AG04450 (cell line): ENCODE results near the gene RPS14. TPM values are rescaled to one million over a fixed set of nuclear protein-coding genes. Genes with fewer than 3 reads are reported as not detected.

Source experiments
- CTCF ChIA-PET: fragments of 300-600, 350-600 bp; formaldehyde crosslinking; extraction: SDS; loops from one replicate; lab custom pipeline; 2022; ENCODE audit warnings: antibody characterized with exemption, inconsistent platforms; lab: Charles Lee
- POLR2A ChIA-PET: fragments of 350-600 bp; formaldehyde crosslinking; extraction: SDS; loops from one replicate; lab custom pipeline; 2021; ENCODE audit warnings: antibody characterized with exemption, inconsistent platforms; lab: Yijun Ruan, JAX
- DNase-seq: peaks from one replicate; pipeline ENCODE4 v3.0.0-alpha.2; 2011; ENCODE audit warnings: low read depth, low spot score
- H3K27ac ChIP-seq: one replicate; pipeline ENCODE4 v1.5.1; 2012; ENCODE audit warnings: low read depth, low read length, control low read depth
- H3K27me3 ChIP-seq: one replicate; pipeline ENCODE4 v1.6.0; 2012; ENCODE audit warnings: low read length; ENCODE audit not compliant: control insufficient read depth, insufficient read depth
- H3K4me3 ChIP-seq: 2 replicates; pipeline ENCODE4 v1.5.1; 2011; ENCODE audit warnings: mild to moderate bottlenecking, low read depth, low read length, control low read depth
- H3K9me3 ChIP-seq: 2 replicates; pipeline ENCODE4 v1.5.1; 2012; ENCODE audit warnings: low read length; ENCODE audit not compliant: control insufficient read depth, insufficient read depth
- polyA plus RNA-seq: library from polyadenylated mRNA; depleted of rRNA; stranded (reverse); fragments of >200 nt; gene quantifications from 2 replicates; pipeline ENCODE4 v1.2.3, GENCODE V29; 2011
- TF ChIP-seq, protein P1 (sequence below): IDR thresholded peaks from 2 replicates; pipeline ENCODE4 v1.5.1; 2011; ENCODE audit warnings: low read depth, low read length, control low read depth, inconsistent platforms

The RPS14 gene
- polyA plus RNA-seq, 1 experiment, result 3,620 TPM

DNA sequence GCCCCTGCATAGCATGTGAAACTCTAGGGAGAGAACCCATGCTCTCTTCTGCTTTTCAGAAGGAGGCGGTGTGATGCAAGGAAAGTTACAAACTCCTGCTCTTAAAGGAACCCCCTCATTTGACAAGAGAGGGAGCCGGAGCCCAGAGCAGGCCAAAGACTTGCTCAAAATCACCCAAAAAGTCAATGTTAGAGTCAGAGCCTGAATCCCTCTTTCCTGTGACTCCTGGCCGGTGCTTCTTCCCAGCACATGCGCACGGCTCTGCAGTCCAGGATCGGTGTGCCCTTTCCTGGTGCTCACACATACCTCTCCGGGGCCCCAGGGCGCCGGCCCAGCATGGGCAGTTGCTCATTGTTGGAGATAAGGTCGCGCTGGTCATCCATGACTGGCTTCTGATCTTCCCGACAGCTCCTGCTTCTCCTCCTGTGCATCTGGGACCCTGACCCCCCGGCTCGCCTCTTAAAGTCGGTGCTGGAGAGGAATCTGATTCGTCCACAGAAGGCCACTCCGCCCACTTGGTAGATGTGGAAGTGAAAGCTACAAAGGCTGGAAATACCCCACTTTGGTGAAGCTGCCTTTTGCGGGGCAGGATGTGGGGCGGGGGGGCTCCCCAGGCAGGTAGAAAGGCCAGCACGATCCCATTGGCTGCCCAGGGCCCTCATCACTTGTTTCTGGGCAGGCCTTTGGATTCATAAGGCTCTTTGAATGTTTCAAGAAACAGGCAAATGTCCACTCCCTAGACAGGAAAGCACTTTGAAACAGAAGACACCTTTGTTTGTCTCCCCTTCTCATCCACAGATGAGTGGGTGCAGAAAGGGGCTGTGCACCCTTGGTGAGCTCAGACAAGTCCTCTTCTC lies 37.0 kb downstream of the RPS14 start, which contains the start of gene CD74:
CD74 (minus strand) TSS at position 592 of the 857 bp plus-strand sequence; CDS start at position 431, 161 bp downstream.
- ChIA-PET CTCF (interaction anchor here (0.5 kb wide), 1 partner anchor 140 kb away, joined by 3 read pairs; no protein-coding TSS in a partner anchor), POLR2A (no interaction called here)
- TF ChIP-seq, protein P1, sequence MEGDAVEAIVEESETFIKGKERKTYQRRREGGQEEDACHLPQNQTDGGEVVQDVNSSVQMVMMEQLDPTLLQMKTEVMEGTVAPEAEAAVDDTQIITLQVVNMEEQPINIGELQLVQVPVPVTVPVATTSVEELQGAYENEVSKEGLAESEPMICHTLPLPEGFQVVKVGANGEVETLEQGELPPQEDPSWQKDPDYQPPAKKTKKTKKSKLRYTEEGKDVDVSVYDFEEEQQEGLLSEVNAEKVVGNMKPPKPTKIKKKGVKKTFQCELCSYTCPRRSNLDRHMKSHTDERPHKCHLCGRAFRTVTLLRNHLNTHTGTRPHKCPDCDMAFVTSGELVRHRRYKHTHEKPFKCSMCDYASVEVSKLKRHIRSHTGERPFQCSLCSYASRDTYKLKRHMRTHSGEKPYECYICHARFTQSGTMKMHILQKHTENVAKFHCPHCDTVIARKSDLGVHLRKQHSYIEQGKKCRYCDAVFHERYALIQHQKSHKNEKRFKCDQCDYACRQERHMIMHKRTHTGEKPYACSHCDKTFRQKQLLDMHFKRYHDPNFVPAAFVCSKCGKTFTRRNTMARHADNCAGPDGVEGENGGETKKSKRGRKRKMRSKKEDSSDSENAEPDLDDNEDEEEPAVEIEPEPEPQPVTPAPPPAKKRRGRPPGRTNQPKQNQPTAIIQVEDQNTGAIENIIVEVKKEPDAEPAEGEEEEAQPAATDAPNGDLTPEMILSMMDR, result no peak
- H3K27me3 ChIP-seq, result no peaks in the 10 kb centered on the region
- no peak within 1 kb of the TSS for H3K27ac ChIP-seq
- DNase-seq, result no peak
- H3K4me3 ChIP-seq, result no peak within 1 kb of the TSS
- no peaks in the 10 kb centered on the region for H3K9me3 ChIP-seq

DNA sequence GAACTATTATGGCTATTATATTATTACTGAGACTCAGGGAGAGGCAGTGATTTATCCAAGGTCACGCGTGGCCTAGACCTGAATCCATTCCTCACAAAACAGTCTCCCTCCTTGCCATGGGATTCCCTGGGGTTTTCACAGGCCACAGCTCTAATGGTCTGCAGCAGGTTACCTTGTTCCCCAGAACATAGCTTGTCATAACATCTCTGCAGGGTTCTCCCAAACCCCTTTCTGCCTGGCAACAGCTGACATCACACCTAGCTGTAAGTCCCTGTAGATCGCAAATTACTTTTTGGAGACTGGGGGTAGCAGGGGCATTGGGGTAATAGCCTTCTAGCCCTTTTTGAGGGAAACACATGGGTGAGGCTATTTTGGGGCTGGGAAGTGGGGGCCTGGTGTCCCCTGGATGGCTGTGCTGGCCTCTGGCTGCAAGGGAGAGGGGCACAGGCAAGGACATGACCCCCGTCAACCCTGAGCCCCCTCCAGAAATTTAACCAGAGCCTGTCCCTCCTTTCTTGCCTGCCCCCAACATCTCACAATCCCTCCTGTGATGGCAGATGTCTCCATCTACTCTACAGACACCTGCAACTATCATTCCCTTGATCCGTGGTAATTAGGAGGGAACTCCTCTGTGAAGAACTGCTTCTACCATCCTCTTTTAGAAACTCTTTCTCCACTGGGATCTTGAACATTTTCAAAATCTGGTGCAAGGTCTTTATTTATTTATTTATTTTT lies 38.1 kb downstream of the RPS14 start:
- POLR2A ChIA-PET, result interaction anchor here (1.0 kb wide), 1 partner anchor 38 kb away, joined by 3 read pairs; no protein-coding TSS in a partner anchor
- TF ChIP-seq, protein P1, result no peak
- CTCF ChIA-PET, result interaction anchor here (1.3 kb wide), 1 partner anchor 25 kb away, joined by 4 read pairs; no protein-coding TSS in a partner anchor
- H3K27me3 ChIP-seq, result no peaks in the 10 kb centered on the region
- H3K9me3 ChIP-seq, result no peaks in the 10 kb centered on the region
- no peak overlapping the region for H3K4me3 ChIP-seq
- H3K27ac ChIP-seq, result no peak overlapping the region
- no peak for DNase-seq

- Histone ChIP-seq H3K4me3 (no peak overlapping the region), H3K9me3 (no peaks in the 10 kb centered on the region), H3K27me3 (no peaks in the 10 kb centered on the region), H3K27ac (no peak overlapping the region)
- CTCF ChIA-PET, result interaction anchor here (0.6 to 1.3 kb wide), 3 partner anchors 24 to 52 kb away, joined by 4 read pairs; no protein-coding TSS in a partner anchor
- TF ChIP-seq, protein P1, result no peak
- peak; percentile 42 for DNase-seq
- POLR2A ChIA-PET, result interaction anchor here (0.6 to 1.0 kb wide), 4 partner anchors 10 to 183 kb away, joined by 3 to 8 read pairs (median 3); no protein-coding TSS in a partner anchor
Measured at GRCh38 chr5:150410524-150411244, 38.9 kb downstream of the RPS14 start.

DNA sequence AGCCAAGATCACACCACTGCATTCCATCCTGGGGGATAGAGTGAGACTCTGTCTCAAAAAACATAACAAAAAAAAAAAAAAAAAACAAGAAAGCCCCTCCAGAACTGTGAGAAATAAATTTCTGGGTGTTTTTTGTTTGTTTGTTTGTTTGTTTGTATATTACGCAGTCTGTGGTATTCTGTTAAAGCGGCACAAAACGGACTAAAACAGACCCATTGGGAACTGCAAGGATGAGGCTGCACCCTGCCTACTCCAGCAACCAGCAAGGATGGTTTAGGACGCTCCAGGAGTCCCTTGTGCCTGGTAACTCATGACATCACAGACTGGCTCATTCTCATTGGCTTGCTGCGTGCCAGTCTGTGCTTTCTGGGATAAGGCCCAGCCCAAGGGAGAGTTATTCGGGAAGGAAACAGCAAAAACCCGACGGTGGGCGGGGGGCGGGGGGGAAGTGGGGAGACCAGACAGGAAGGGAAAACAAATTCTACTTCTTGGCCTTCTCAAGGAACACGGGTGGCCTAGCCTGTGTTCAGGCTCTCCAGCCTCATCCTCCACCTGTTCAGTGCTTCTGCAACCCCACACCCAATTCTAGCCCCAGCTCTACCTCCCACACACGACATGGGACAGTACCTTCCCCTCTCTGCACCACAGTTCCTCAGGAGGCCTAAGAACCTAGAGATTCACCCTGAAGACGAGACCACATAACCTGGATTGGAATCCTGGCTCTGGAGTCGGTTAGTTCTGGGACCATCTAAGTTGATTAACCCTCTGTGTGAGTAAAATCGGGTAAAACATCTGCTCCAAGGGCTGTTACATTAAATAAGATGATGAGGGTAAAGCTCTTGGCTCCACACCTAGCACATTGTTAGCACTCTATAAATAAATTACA lies 39.7 kb downstream of the RPS14 start:
- Histone ChIP-seq H3K9me3 (no peaks in the 10 kb centered on the region), H3K27me3 (no peaks in the 10 kb centered on the region), H3K4me3 (no peak overlapping the region), H3K27ac (no peak overlapping the region)
- POLR2A ChIA-PET, result interaction anchor here (0.8 to 1.0 kb wide), 2 partner anchors 10 to 39 kb away, joined by 3 read pairs; no protein-coding TSS in a partner anchor
- TF ChIP-seq, protein P1, result no peak
- peak; percentile 55 for DNase-seq
- CTCF ChIA-PET, result interaction anchor here (0.6 to 0.7 kb wide), 3 partner anchors 11 to 535 kb away, joined by 3 to 4 read pairs (median 4); no protein-coding TSS in a partner anchor
